Mesodermal cell (in vitro differentiated cells): ENCODE measurements around the gene ATP5MK.
A peak's percentile ranks its signal among the peaks of the same experiment; 100 is the strongest.
"Not testable (repeated sequence)": the region's sequence is repeated elsewhere in the genome, so short reads cannot be mapped to it uniquely, and the experiment has no call there.

ENCODE experiments used
- H3K27ac ChIP-seq: 2 replicates; pipeline ENCODE4 v1.7.0; 2013; ENCODE audit warnings: mild to moderate bottlenecking, low read depth, low read length, moderate library complexity; ENCODE audit not compliant: severe bottlenecking
- H3K36me3 ChIP-seq: 2 replicates; pipeline ENCODE4 v1.7.1; 2013; ENCODE audit warnings: mild to moderate bottlenecking, low read length, moderate library complexity; ENCODE audit not compliant: control insufficient read depth, insufficient read depth
- H3K4me1 ChIP-seq: one replicate; pipeline ENCODE4 v1.7.1; 2013; ENCODE audit warnings: mild to moderate bottlenecking, low read length; ENCODE audit not compliant: insufficient read depth, control insufficient read depth, poor library complexity, severe bottlenecking
- H3K4me3 ChIP-seq: 2 replicates; pipeline ENCODE4 v1.7.0; 2013; ENCODE audit warnings: low read length, control low read depth, mild to moderate bottlenecking; ENCODE audit not compliant: insufficient read depth, poor library complexity, severe bottlenecking; ENCODE audit errors: extremely low read depth
- H3K9me3 ChIP-seq: 2 replicates; pipeline ENCODE4 v1.7.1; 2013; ENCODE audit warnings: mild to moderate bottlenecking, low read length, moderate library complexity; ENCODE audit not compliant: control insufficient read depth
- WGBS, 2 experiments: methylation state at CpG; one replicate each; pipeline ENCODE4 v1.1.5; 2013; ENCODE audit warnings: missing lambda C conversion rate in 2 of 2; ENCODE audit not compliant: insufficient coverage in 2 of 2; 5-methylcytosine and 5-hydroxymethylcytosine counted together

Gene ATP5MK

DNA sequence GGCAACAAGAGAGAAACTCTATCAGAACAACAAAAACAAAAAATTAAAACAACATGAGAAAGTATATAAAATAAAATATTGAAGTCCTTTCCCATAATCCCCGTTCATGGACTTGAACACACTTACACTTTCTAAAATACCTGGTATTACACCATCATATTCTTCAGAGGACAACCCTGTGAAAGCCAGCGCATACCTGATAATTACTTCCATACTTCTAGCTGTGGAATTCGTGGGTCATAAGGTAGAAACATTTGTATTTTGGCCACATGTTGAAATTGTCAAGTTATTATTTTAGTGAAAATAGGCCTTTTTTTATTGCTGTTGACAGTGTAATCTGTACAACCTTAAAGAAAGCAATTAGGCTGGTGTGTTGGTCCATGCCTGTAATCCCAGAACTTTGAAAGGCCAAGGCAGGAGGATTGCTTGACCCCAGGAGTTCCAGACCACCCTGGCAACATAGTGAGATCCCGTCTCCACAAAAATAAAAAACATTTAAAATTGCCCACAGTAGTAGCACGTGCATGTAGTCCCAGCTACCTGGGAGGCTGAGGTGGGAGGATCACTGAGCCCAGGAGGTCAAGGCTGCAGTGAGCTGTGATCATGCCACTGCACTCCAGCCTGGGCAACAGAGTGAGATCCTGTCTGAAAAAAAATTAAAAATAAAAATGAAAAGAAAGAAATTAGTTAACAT, 40.2 kb downstream of the ATP5MK start:
- Histone ChIP-seq H3K9me3 (no peaks in the 10 kb centered on the region), H3K4me1 (no peaks in the 10 kb centered on the region), H3K36me3 (no peaks in the 10 kb centered on the region), H3K4me3 (no peak overlapping the region), H3K27ac (no peak overlapping the region)
- WGBS, 2 experiments: 83 to 86% methylated on average over 2 of the region's 5 CpGs

DNA sequence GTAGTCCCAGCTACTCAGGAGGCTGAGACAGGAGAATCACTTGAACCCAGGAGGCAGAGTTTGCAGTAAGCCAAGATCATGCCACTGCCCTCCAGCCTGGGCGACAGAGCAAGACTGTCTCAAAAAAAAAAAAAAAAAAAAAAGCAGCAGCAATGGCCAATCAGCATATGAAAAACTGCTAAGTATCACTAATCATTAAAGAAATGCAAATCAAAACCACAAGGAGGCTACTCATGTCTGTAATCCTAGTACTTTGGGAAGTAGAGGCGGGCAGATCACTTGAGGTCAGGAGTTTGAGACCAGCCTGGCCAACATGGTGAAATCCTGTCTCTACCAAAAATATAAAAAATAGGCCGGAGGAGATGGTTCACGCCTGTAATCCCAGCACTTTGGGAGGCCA, 41.7 kb downstream of the ATP5MK start:
- not testable (repeated sequence) for H3K9me3 ChIP-seq, H3K4me1 ChIP-seq, H3K4me3 ChIP-seq, H3K27ac ChIP-seq, H3K36me3 ChIP-seq
- 71 to 83% methylated on average over 1 of the region's 4 CpGs for WGBS, 2 experiments

GRCh38 chr10:103353281-103353680, 43.0 kb downstream of the ATP5MK start:
- no CpG with 5 or more reads among the region's 2 CpGs for WGBS, 2 experiments
- Histone ChIP-seq H3K4me3 (no peak overlapping the region), H3K4me1 (no peaks in the 10 kb centered on the region), H3K27ac (no peak overlapping the region), H3K9me3 (no peaks in the 10 kb centered on the region), H3K36me3 (peaks cover 10% of the 10 kb centered on the region)

GRCh38 chr10:103350517-103351260, 45.6 kb downstream of the ATP5MK start, which contains the start of gene PCGF6:
PCGF6 (minus strand) TSS chr10:103351140; CDS start chr10:103351066, 74 bp downstream.
- Histone ChIP-seq H3K27ac (peak within 1 kb of the TSS; percentile 87), H3K36me3 (peaks cover 32% of the 10 kb centered on the region), H3K9me3 (no peaks in the 10 kb centered on the region), H3K4me1 (no peaks in the 10 kb centered on the region), H3K4me3 (peak within 1 kb of the TSS; percentile 76)
- 1% methylated on average over 58 to 68 of the region's 82 CpGs for WGBS, 2 experiments

DNA sequence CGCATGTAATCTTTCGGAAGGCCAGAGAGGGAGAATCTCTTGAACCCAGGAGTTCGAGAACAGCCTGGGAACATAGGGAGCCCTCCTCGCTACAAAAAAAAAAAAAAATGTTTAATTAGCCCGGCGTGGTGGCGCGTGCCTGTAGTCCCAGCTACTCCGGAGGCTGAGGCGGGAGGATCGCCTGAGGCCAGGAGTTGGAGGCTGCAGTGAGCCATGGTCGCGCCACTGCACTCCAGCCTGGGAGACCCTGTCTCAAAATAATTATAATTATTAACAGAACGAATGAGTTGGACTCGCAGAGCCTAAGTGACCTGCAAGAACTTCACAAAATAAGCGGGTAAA, 46.1 kb downstream of the ATP5MK start:
- H3K4me3 ChIP-seq: peak overlapping the region; percentile 76
- WGBS, 2 experiments: 53 to 62% methylated on average over 5 to 10 of the region's 16 CpGs
- H3K9me3 ChIP-seq: no peaks in the 10 kb centered on the region
- no peaks in the 10 kb centered on the region for H3K4me1 ChIP-seq
- peaks cover 38% of the 10 kb centered on the region for H3K36me3 ChIP-seq
- H3K27ac ChIP-seq: peak overlapping the region; percentile 87
